ENCODE measurements around the gene S100A16. TPM values are rescaled to one million over a fixed set of nuclear protein-coding genes. Genes with fewer than 3 reads are reported as not detected.
A peak's percentile ranks its signal among the peaks of the same experiment; 100 is the strongest.

S100A16 gene
- polyA plus RNA-seq, 1 donor (not counting 4 experiments of a cell fraction or from before 2014, with no cell fraction given) = 1,620 TPM

GRCh38 chr1:153612111-153612754 lies 704 bp downstream of the S100A16 start:
- no peak for DNase-seq (ENCODE audit: low read depth, low spot score)
- peaks cover 76% of the 10 kb centered on the region for H3K79me2 ChIP-seq (ENCODE audit: control insufficient read depth, insufficient read depth, low read length)
- dilution Hi-C loops (cut with MboI; ENCODE audit: extremely low pct_ligation_motif_present, low sequenced_read_pairs) = no loop called here
- peak overlapping the region; percentile 98 for H3K27ac ChIP-seq (ENCODE audit: control insufficient read depth, insufficient read depth, low read length)
- H2AFZ ChIP-seq (ENCODE audit: control insufficient read depth, low read length) = no peak overlapping the region
- H3K4me1 ChIP-seq (ENCODE audit: control insufficient read depth, extremely low read depth, insufficient read depth, low read length) = peaks cover 52% of the 10 kb centered on the region
- no peaks in the 10 kb centered on the region for H3K9me3 ChIP-seq (ENCODE audit: control insufficient read depth, low read depth, low read length)
- peaks cover 3% of the 10 kb centered on the region for H4K20me1 ChIP-seq (ENCODE audit: control insufficient read depth, extremely low read depth, insufficient read depth, low read length)
- no peak for TF ChIP-seq EZH2 (IDR thresholded peaks at IDR 0.05; ENCODE audit: low read length)
- no peak for TF ChIP-seq CTCF (optimal IDR thresholded peaks at IDR 0.05 in 1 of 3, IDR thresholded peaks at IDR 0.05 in 1 of 3, conservative IDR thresholded peaks at IDR 0.05 in 1 of 3; ENCODE audit: extremely low read depth in 1 of 3, insufficient read depth in 2 of 3, low read length in 3 of 3)
- H3K4me3 ChIP-seq (ENCODE audit: control insufficient read depth in 2 of 3, extremely low read depth in 1 of 3, insufficient read depth in 2 of 3, low read depth in 1 of 3, low read length in 3 of 3) = peak overlapping the region; percentile 86 to 98 (median 90)
- peak overlapping the region; percentile 98 for H3K4me2 ChIP-seq (ENCODE audit: control insufficient read depth, extremely low read depth, insufficient read depth, low read depth, low read length)
- H3K9ac ChIP-seq (ENCODE audit: control insufficient read depth, extremely low read depth, insufficient read depth, low read length) = peak overlapping the region; percentile 99
- no peaks in the 10 kb centered on the region for H3K9me1 ChIP-seq (ENCODE audit: control insufficient read depth, extremely low read depth, insufficient read depth, low read length)
- peak; percentile 9 for FAIRE-seq
- no peaks in the 10 kb centered on the region for H3K27me3 ChIP-seq (ENCODE audit: control insufficient read depth, extremely low read depth, insufficient read depth, low read length)
- peaks cover 15 to 51% of the 10 kb centered on the region in 2 experiments for H3K36me3 ChIP-seq (ENCODE audit: control insufficient read depth in 2 of 2, extremely low read depth in 1 of 2, insufficient read depth in 2 of 2, low read length in 2 of 2)

- peak overlapping the region; percentile 98 for H3K27ac ChIP-seq (ENCODE audit: control insufficient read depth, insufficient read depth, low read length)
- H3K4me2 ChIP-seq (ENCODE audit: control insufficient read depth, extremely low read depth, insufficient read depth, low read depth, low read length) = peak overlapping the region; percentile 98
- H3K9me1 ChIP-seq (ENCODE audit: control insufficient read depth, extremely low read depth, insufficient read depth, low read length) = no peaks in the 10 kb centered on the region
- no peak for DNase-seq (ENCODE audit: low read depth, low spot score)
- FAIRE-seq = no peak
- H3K9ac ChIP-seq (ENCODE audit: control insufficient read depth, extremely low read depth, insufficient read depth, low read length) = peak overlapping the region; percentile 99
- peak overlapping the region; percentile 86 to 98 (median 90) for H3K4me3 ChIP-seq (ENCODE audit: control insufficient read depth in 2 of 3, extremely low read depth in 1 of 3, insufficient read depth in 2 of 3, low read depth in 1 of 3, low read length in 3 of 3)
- no peaks in the 10 kb centered on the region for H3K9me3 ChIP-seq (ENCODE audit: control insufficient read depth, low read depth, low read length)
- H3K79me2 ChIP-seq (ENCODE audit: control insufficient read depth, insufficient read depth, low read length) = peaks cover 79% of the 10 kb centered on the region
- H3K4me1 ChIP-seq (ENCODE audit: control insufficient read depth, extremely low read depth, insufficient read depth, low read length) = peaks cover 43% of the 10 kb centered on the region
- peaks cover 24 to 60% of the 10 kb centered on the region in 2 experiments for H3K36me3 ChIP-seq (ENCODE audit: control insufficient read depth in 2 of 2, extremely low read depth in 1 of 2, insufficient read depth in 2 of 2, low read length in 2 of 2)
- H2AFZ ChIP-seq (ENCODE audit: control insufficient read depth, low read length) = no peak overlapping the region
- dilution Hi-C loops (cut with MboI; ENCODE audit: extremely low pct_ligation_motif_present, low sequenced_read_pairs) = no loop called here
- peaks cover 3% of the 10 kb centered on the region for H4K20me1 ChIP-seq (ENCODE audit: control insufficient read depth, extremely low read depth, insufficient read depth, low read length)
- H3K27me3 ChIP-seq (ENCODE audit: control insufficient read depth, extremely low read depth, insufficient read depth, low read length) = no peaks in the 10 kb centered on the region
- TF ChIP-seq CTCF (optimal IDR thresholded peaks at IDR 0.05 in 1 of 3, IDR thresholded peaks at IDR 0.05 in 1 of 3, conservative IDR thresholded peaks at IDR 0.05 in 1 of 3; ENCODE audit: extremely low read depth in 1 of 3, insufficient read depth in 2 of 3, low read length in 3 of 3) = no peak
- TF ChIP-seq EZH2 (IDR thresholded peaks at IDR 0.05; ENCODE audit: low read length) = no peak
Observed at GRCh38 chr1:153611356-153611755, 1.6 kb downstream of the S100A16 start.

All from keratinocyte (primary cell).